Measurements from ENCODE around the gene CAMSAP3. TPM values are rescaled to one million over a fixed set of nuclear protein-coding genes. Genes with fewer than 3 reads are reported as not detected.
A peak's percentile ranks its signal among the peaks of the same experiment; 100 is the strongest.

Gene CAMSAP3
- total RNA-seq, 2 donors from 2014 or later = 40.4 to 90.9 TPM

GRCh38 chr19:7663706-7664105, 68.0 kb downstream of the CAMSAP3 start:
- WGBS = 77% methylated on average over 7 of the region's 7 CpGs
- Histone ChIP-seq H3K4me3 (no peak overlapping the region), H3K4me1 (replicated peaks) (no peaks in the 10 kb centered on the region), H3K27ac (no peak overlapping the region), H3K36me3 (no peaks in the 10 kb centered on the region), H3K27me3 (replicated peaks; ENCODE audit: insufficient read depth) (no peaks in the 10 kb centered on the region), H3K9me3 (no peaks in the 10 kb centered on the region)
- no peak for DNase-seq (ENCODE audit: low spot score)
- intact Hi-C loops (cut with DNase I) = no loop called here
- TF ChIP-seq CTCF (IDR thresholded peaks at IDR 0.05) = no peak
- TF ChIP-seq POLR2AphosphoS5 (IDR thresholded peaks at IDR 0.05) = no peak
- TF ChIP-seq POLR2A (IDR thresholded peaks at IDR 0.05) = no peak

- whole genome bisulfite sequencing = 25% methylated on average over 4 of the region's 4 CpGs
- no peaks in the 10 kb centered on the region for H3K9me3 ChIP-seq
- no peak overlapping the region for H3K27ac ChIP-seq
- TF ChIP-seq POLR2A (IDR thresholded peaks at IDR 0.05) (no peak), CTCF (IDR thresholded peaks at IDR 0.05) (no peak), POLR2AphosphoS5 (IDR thresholded peaks at IDR 0.05) (peak; percentile 43)
- DNase-seq (ENCODE audit: low spot score) = no peak
- intact Hi-C loops (cut with DNase I) = no loop called here
- no peak overlapping the region for H3K4me3 ChIP-seq
- H3K27me3 ChIP-seq (replicated peaks; ENCODE audit: insufficient read depth) = no peaks in the 10 kb centered on the region
- H3K4me1 ChIP-seq (replicated peaks) = no peaks in the 10 kb centered on the region
- H3K36me3 ChIP-seq = no peaks in the 10 kb centered on the region
Observed at GRCh38 chr19:7665076-7665475, 69.4 kb downstream of the CAMSAP3 start.

Small RNAs within 50 kb of the gene (microRNA-seq; reads per million reads assigned to microRNA genes)
- gene MIR6792 = not detected

Small RNAs within 50 kb of the gene (small RNA-seq; reads per million reads assigned to genes)
- 0 reads per million in 2 donors for gene MIR6792

Other genes starting within 250 kb of the CAMSAP3 start
- gene ARHGEF18, start 246.9 kb upstream of the CAMSAP3 start, total RNA-seq = 10 to 100 TPM; 44.5 to 52.3 TPM
- 10 to 100 TPM; 13.1 to 17.4 TPM for gene PEX11G, start 106.8 kb upstream of the CAMSAP3 start, total RNA-seq
- gene ZNF358, start 79.8 kb upstream of the CAMSAP3 start, total RNA-seq = 100 to 1,000 TPM; 104 to 116 TPM
- 10 to 100 TPM; 13.4 to 24.8 TPM for gene MCOLN1, start 73.2 kb upstream of the CAMSAP3 start, total RNA-seq
- 10 to 100 TPM; 74.6 to 75.2 TPM for gene PNPLA6, start 60.1 kb upstream of the CAMSAP3 start, total RNA-seq
- 100 to 1,000 TPM in 1 of 2 donors, 10 to 100 TPM in 1; 53.6 to 115 TPM for gene XAB2, start 33.7 kb downstream of the CAMSAP3 start, total RNA-seq
- gene PET100, start 33.9 kb downstream of the CAMSAP3 start, total RNA-seq = 10 to 100 TPM in 1 of 2 donors, 1 to 10 TPM in 1; 7.7 to 60.4 TPM
- 10 to 100 TPM in 1 of 2 donors, 1 to 10 TPM in 1; 1.8 to 10.2 TPM for gene PCP2, start 37.9 kb downstream of the CAMSAP3 start, total RNA-seq
- 100 to 1,000 TPM in 1 of 2 donors, 10 to 100 TPM in 1; 83.1 to 128 TPM for gene STXBP2, start 41.2 kb downstream of the CAMSAP3 start, total RNA-seq
- not detected for gene RETN, start 73.2 kb downstream of the CAMSAP3 start, total RNA-seq
- under 1 TPM in 1 of 2 donors, not detected in 1; 0.28 TPM for gene MCEMP1, start 81.2 kb downstream of the CAMSAP3 start, total RNA-seq
- gene TRAPPC5, start 85.0 kb downstream of the CAMSAP3 start, total RNA-seq = 100 to 1,000 TPM; 105 to 150 TPM
- 1 to 10 TPM in 1 of 2 donors, not detected in 1; 1.5 TPM for gene FCER2, start 106.3 kb downstream of the CAMSAP3 start, total RNA-seq
- under 1 TPM in 1 of 2 donors, not detected in 1; 0.57 TPM for gene CLEC4G, start 136.2 kb downstream of the CAMSAP3 start, total RNA-seq
- 1 to 10 TPM in 1 of 2 donors, under 1 TPM in 1; 0.97 to 1.2 TPM for gene CD209, start 151.7 kb downstream of the CAMSAP3 start, total RNA-seq
- gene CLEC4M, start 167.4 kb downstream of the CAMSAP3 start, total RNA-seq = 10 to 100 TPM in 1 of 2 donors, not detected in 1; 11.0 TPM
- gene EVI5L, start 234.4 kb downstream of the CAMSAP3 start, total RNA-seq = 10 to 100 TPM; 24.0 to 25.7 TPM

All from prostate gland (tissue), 2 donors.